ENCODE data around the gene SETD9. TPM values are rescaled to one million over a fixed set of nuclear protein-coding genes. Genes with fewer than 3 reads are reported as not detected.

The SETD9 gene
- total RNA-seq, 1 experiment from 2014 or later: 6.0 TPM

GRCh38 chr5:56876327-56876726, 33.1 kb upstream of the SETD9 start:
- Histone ChIP-seq H3K27ac (ENCODE audit: low read length) (no peak overlapping the region), H3K79me2 (ENCODE audit: low read length) (no peaks in the 10 kb centered on the region), H4K20me1 (ENCODE audit: low read length) (no peaks in the 10 kb centered on the region), H3F3A (ENCODE audit: low read length, unreplicated experiment) (no peaks in the 10 kb centered on the region), H2AFZ (ENCODE audit: low read length) (no peak overlapping the region), H3K9me3 (ENCODE audit: low read length) (no peaks in the 10 kb centered on the region), H3K27me3 (ENCODE audit: low read length) (no peaks in the 10 kb centered on the region), H3K36me3 (ENCODE audit: low read depth, low read length) (peaks cover 6% of the 10 kb centered on the region; the same call in 1 of the 2 replicates), H3K4me3 (ENCODE audit: low read length) (no peak overlapping the region), H3K4me2 (ENCODE audit: low read length) (no peak overlapping the region), H3K9me2 (replicated peaks; ENCODE audit: low read length) (no peaks in the 10 kb centered on the region), H3K9ac (ENCODE audit: low read length) (no peak overlapping the region), H3K4me1 (ENCODE audit: insufficient read depth, low read length) (no peaks in the 10 kb centered on the region)
- ChIA-PET POLR2A (ENCODE audit: unreplicated experiment) (no interaction called here), CTCF (no interaction called here)
- BruUV-seq (replicated peaks): no TSS peak
- intact Hi-C loops (cut with micrococcal nuclease): no loop called here
- ATAC-seq (no peak), DNase-seq (peak; percentile 22)
- TF ChIP-seq, protein P1, sequence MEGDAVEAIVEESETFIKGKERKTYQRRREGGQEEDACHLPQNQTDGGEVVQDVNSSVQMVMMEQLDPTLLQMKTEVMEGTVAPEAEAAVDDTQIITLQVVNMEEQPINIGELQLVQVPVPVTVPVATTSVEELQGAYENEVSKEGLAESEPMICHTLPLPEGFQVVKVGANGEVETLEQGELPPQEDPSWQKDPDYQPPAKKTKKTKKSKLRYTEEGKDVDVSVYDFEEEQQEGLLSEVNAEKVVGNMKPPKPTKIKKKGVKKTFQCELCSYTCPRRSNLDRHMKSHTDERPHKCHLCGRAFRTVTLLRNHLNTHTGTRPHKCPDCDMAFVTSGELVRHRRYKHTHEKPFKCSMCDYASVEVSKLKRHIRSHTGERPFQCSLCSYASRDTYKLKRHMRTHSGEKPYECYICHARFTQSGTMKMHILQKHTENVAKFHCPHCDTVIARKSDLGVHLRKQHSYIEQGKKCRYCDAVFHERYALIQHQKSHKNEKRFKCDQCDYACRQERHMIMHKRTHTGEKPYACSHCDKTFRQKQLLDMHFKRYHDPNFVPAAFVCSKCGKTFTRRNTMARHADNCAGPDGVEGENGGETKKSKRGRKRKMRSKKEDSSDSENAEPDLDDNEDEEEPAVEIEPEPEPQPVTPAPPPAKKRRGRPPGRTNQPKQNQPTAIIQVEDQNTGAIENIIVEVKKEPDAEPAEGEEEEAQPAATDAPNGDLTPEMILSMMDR (conservative IDR thresholded peaks at IDR 0.05; ENCODE audit: low read depth, low read length): no peak
- TF ChIP-seq EZH2phosphoT487 (IDR thresholded peaks at IDR 0.05; ENCODE audit: borderline replicate concordance, low read length) (no peak), EZH2 (IDR thresholded peaks at IDR 0.05; ENCODE audit: low read length, unreplicated experiment) (no peak)

GRCh38 chr5:56881571-56881970, 27.8 kb upstream of the SETD9 start:
- no peaks in the 10 kb centered on the region for H3F3A ChIP-seq (ENCODE audit: low read length, unreplicated experiment)
- no peak for ATAC-seq
- no peaks in the 10 kb centered on the region for H4K20me1 ChIP-seq (ENCODE audit: low read length)
- ChIA-PET POLR2A (ENCODE audit: unreplicated experiment) (no interaction called here), CTCF (no interaction called here)
- BruUV-seq (replicated peaks): no TSS peak
- H3K79me2 ChIP-seq (ENCODE audit: low read length): no peaks in the 10 kb centered on the region
- H3K9me2 ChIP-seq (replicated peaks; ENCODE audit: low read length): no peaks in the 10 kb centered on the region
- TF ChIP-seq EZH2phosphoT487 (IDR thresholded peaks at IDR 0.05; ENCODE audit: borderline replicate concordance, low read length): no peak
- H3K4me2 ChIP-seq (ENCODE audit: low read length): no peak overlapping the region
- no peak for DNase-seq
- H3K27ac ChIP-seq (ENCODE audit: low read length): no peak overlapping the region
- no peaks in the 10 kb centered on the region for H3K27me3 ChIP-seq (ENCODE audit: low read length)
- intact Hi-C loops (cut with micrococcal nuclease): no loop called here
- H3K9ac ChIP-seq (ENCODE audit: low read length): no peak overlapping the region
- no peak overlapping the region for H3K4me3 ChIP-seq (ENCODE audit: low read length)
- H2AFZ ChIP-seq (ENCODE audit: low read length): no peak overlapping the region
- H3K36me3 ChIP-seq (ENCODE audit: low read depth, low read length): peaks cover 7% of the 10 kb centered on the region; the same call in 1 of the 2 replicates
- no peaks in the 10 kb centered on the region for H3K9me3 ChIP-seq (ENCODE audit: low read length)
- no peaks in the 10 kb centered on the region for H3K4me1 ChIP-seq (ENCODE audit: insufficient read depth, low read length)

- Histone ChIP-seq H3F3A (ENCODE audit: low read length, unreplicated experiment) (no peaks in the 10 kb centered on the region), H4K20me1 (ENCODE audit: low read length) (no peaks in the 10 kb centered on the region), H3K9me2 (replicated peaks; ENCODE audit: low read length) (no peaks in the 10 kb centered on the region), H3K4me2 (ENCODE audit: low read length) (no peak overlapping the region), H3K4me1 (ENCODE audit: insufficient read depth, low read length) (no peaks in the 10 kb centered on the region), H3K79me2 (ENCODE audit: low read length) (no peaks in the 10 kb centered on the region), H3K9me3 (ENCODE audit: low read length) (no peaks in the 10 kb centered on the region), H3K36me3 (ENCODE audit: low read depth, low read length) (0 out of 2 replicates have a peak, but pooled peaks cover 8% of the 10 kb centered on the region), H3K4me3 (ENCODE audit: low read length) (no peak overlapping the region), H3K9ac (ENCODE audit: low read length) (no peak overlapping the region), H3K27ac (ENCODE audit: low read length) (no peak overlapping the region), H2AFZ (ENCODE audit: low read length) (no peak overlapping the region), H3K27me3 (ENCODE audit: low read length) (no peaks in the 10 kb centered on the region)
- intact Hi-C loops (cut with micrococcal nuclease): no loop called here
- CTCF ChIA-PET: no interaction called here
- TF ChIP-seq, protein P1 (conservative IDR thresholded peaks at IDR 0.05; ENCODE audit: low read depth, low read length): no peak
- TF ChIP-seq EZH2phosphoT487 (IDR thresholded peaks at IDR 0.05; ENCODE audit: borderline replicate concordance, low read length): no peak
- no peak for TF ChIP-seq EZH2 (IDR thresholded peaks at IDR 0.05; ENCODE audit: low read length, unreplicated experiment)
- ATAC-seq (no peak), DNase-seq (no peak)
- POLR2A ChIA-PET (ENCODE audit: unreplicated experiment): no interaction called here
- no TSS peak for BruUV-seq (replicated peaks)
Measured at GRCh38 chr5:56893251-56893951, 16.0 kb upstream of the SETD9 start.
